Measurements from ENCODE around the gene H2BK1. TPM values are rescaled to one million over a fixed set of nuclear protein-coding genes. Genes with fewer than 3 reads are reported as not detected.

H2BK1 gene
- polyA plus RNA-seq (2013, experiment 1 of 2), result not detected
- not detected for polyA plus RNA-seq (2013, experiment 2 of 2)

- no peak within 1 kb of the TSS for H3K27ac ChIP-seq (ENCODE audit: low read depth, low read length)
- H2BK120ac ChIP-seq (ENCODE audit: low read depth, low read length), result no peak within 1 kb of the TSS
- H3K79me1 ChIP-seq (ENCODE audit: low read length), result no peaks in the 10 kb centered on the region
- H3K4me2 ChIP-seq (ENCODE audit: low read length), result no peak within 1 kb of the TSS
- H3K4ac ChIP-seq (ENCODE audit: low read depth, low read length), result no peak within 1 kb of the TSS
- H4K5ac ChIP-seq (ENCODE audit: low read length), result no peak within 1 kb of the TSS
- no peak within 1 kb of the TSS for H4K8ac ChIP-seq (ENCODE audit: low read depth, low read length)
- WGBS (ENCODE audit: extremely low coverage, insufficient coverage, low lambda C conversion rate), result no CpG with 5 or more reads among the region's 17 CpGs
- no peak within 1 kb of the TSS for H2BK15ac ChIP-seq (replicated peaks; ENCODE audit: low read depth)
- DNase-seq, result peak; percentile 36
- no peak within 1 kb of the TSS for H3K18ac ChIP-seq (ENCODE audit: low read length)
- no peak within 1 kb of the TSS for H2AK5ac ChIP-seq (ENCODE audit: low read length)
- no peak within 1 kb of the TSS for H3K56ac ChIP-seq (ENCODE audit: low read length)
- no peak within 1 kb of the TSS for H2BK5ac ChIP-seq (ENCODE audit: low read length)
- peaks cover 10% of the 10 kb centered on the region for H3K36me3 ChIP-seq (ENCODE audit: control insufficient read depth, insufficient read depth, low read length)
- no peaks in the 10 kb centered on the region for H3K79me2 ChIP-seq (ENCODE audit: control insufficient read depth, insufficient read depth, low read length)
- no peak within 1 kb of the TSS for H3K9ac ChIP-seq (ENCODE audit: low read length)
- no peak within 1 kb of the TSS for H3K4me3 ChIP-seq (ENCODE audit: low read length)
- no peak within 1 kb of the TSS for H3K23ac ChIP-seq (ENCODE audit: low read length)
- H3K27me3 ChIP-seq (ENCODE audit: insufficient read depth, low read length, poor library complexity), result no peaks in the 10 kb centered on the region
- peaks cover 2% of the 10 kb centered on the region for H3K4me1 ChIP-seq (ENCODE audit: control insufficient read depth, low read depth, low read length)
Measured at GRCh38 chr7:151210087-151210854, at the start of gene H2BK1. TSS of gene H2BK1 (minus strand) at chr7:151210488. CDS start at chr7:151210318, 170 bp downstream.

- no peak overlapping the region for H3K4ac ChIP-seq (ENCODE audit: low read depth, low read length)
- H3K56ac ChIP-seq (ENCODE audit: low read length), result no peak overlapping the region
- no peak overlapping the region for H4K8ac ChIP-seq (ENCODE audit: low read depth, low read length)
- no peak overlapping the region for H4K5ac ChIP-seq (ENCODE audit: low read length)
- H3K36me3 ChIP-seq (ENCODE audit: control insufficient read depth, insufficient read depth, low read length), result no peaks in the 10 kb centered on the region
- H3K23ac ChIP-seq (ENCODE audit: low read length), result no peak overlapping the region
- no peaks in the 10 kb centered on the region for H3K27me3 ChIP-seq (ENCODE audit: insufficient read depth, low read length, poor library complexity)
- H3K9ac ChIP-seq (ENCODE audit: low read length), result no peak overlapping the region
- no peak overlapping the region for H3K4me3 ChIP-seq (ENCODE audit: low read length)
- no peak overlapping the region for H3K4me2 ChIP-seq (ENCODE audit: low read length)
- no peak overlapping the region for H3K18ac ChIP-seq (ENCODE audit: low read length)
- H3K4me1 ChIP-seq (ENCODE audit: control insufficient read depth, low read depth, low read length), result peaks cover 2% of the 10 kb centered on the region
- no peaks in the 10 kb centered on the region for H3K79me1 ChIP-seq (ENCODE audit: low read length)
- no CpG with 5 or more reads among the region's 7 CpGs for WGBS (ENCODE audit: extremely low coverage, insufficient coverage, low lambda C conversion rate)
- no peak overlapping the region for H2BK5ac ChIP-seq (ENCODE audit: low read length)
- H2AK5ac ChIP-seq (ENCODE audit: low read length), result no peak overlapping the region
- H2BK15ac ChIP-seq (replicated peaks; ENCODE audit: low read depth), result no peak overlapping the region
- H3K27ac ChIP-seq (ENCODE audit: low read depth, low read length), result no peak overlapping the region
- H2BK120ac ChIP-seq (ENCODE audit: low read depth, low read length), result no peak overlapping the region
- no peaks in the 10 kb centered on the region for H3K79me2 ChIP-seq (ENCODE audit: control insufficient read depth, insufficient read depth, low read length)
- DNase-seq, result no peak
Measured at GRCh38 chr7:151257990-151258389, 47.7 kb upstream of the H2BK1 start.

GRCh38 chr7:151256410-151257045 lies 46.2 kb upstream of the H2BK1 start:
- Histone ChIP-seq H2BK15ac (replicated peaks; ENCODE audit: low read depth) (no peak overlapping the region), H3K36me3 (ENCODE audit: control insufficient read depth, insufficient read depth, low read length) (no peaks in the 10 kb centered on the region)
- no CpG with 5 or more reads among the region's 16 CpGs for WGBS (ENCODE audit: extremely low coverage, insufficient coverage, low lambda C conversion rate)

GRCh38 chr7:151255390-151255789 lies 45.1 kb upstream of the H2BK1 start:
- no peak overlapping the region for H3K27ac ChIP-seq (ENCODE audit: low read depth, low read length)
- H2BK120ac ChIP-seq (ENCODE audit: low read depth, low read length), result no peak overlapping the region
- H2BK15ac ChIP-seq (replicated peaks; ENCODE audit: low read depth), result no peak overlapping the region
- no peaks in the 10 kb centered on the region for H3K79me2 ChIP-seq (ENCODE audit: control insufficient read depth, insufficient read depth, low read length)
- peaks cover 11% of the 10 kb centered on the region for H3K4me1 ChIP-seq (ENCODE audit: control insufficient read depth, low read depth, low read length)
- H2AK5ac ChIP-seq (ENCODE audit: low read length), result no peak overlapping the region
- H4K5ac ChIP-seq (ENCODE audit: low read length), result no peak overlapping the region
- H3K18ac ChIP-seq (ENCODE audit: low read length), result no peak overlapping the region
- no peak overlapping the region for H3K9ac ChIP-seq (ENCODE audit: low read length)
- H3K4me3 ChIP-seq (ENCODE audit: low read length), result no peak overlapping the region
- WGBS (ENCODE audit: extremely low coverage, insufficient coverage, low lambda C conversion rate), result no CpG with 5 or more reads among the region's 7 CpGs
- H3K56ac ChIP-seq (ENCODE audit: low read length), result no peak overlapping the region
- H3K4ac ChIP-seq (ENCODE audit: low read depth, low read length), result no peak overlapping the region
- no peak overlapping the region for H3K23ac ChIP-seq (ENCODE audit: low read length)
- no peak overlapping the region for H4K8ac ChIP-seq (ENCODE audit: low read depth, low read length)
- H3K4me2 ChIP-seq (ENCODE audit: low read length), result no peak overlapping the region
- no peak overlapping the region for H2BK5ac ChIP-seq (ENCODE audit: low read length)
- no peaks in the 10 kb centered on the region for H3K27me3 ChIP-seq (ENCODE audit: insufficient read depth, low read length, poor library complexity)
- DNase-seq, result no peak
- no peaks in the 10 kb centered on the region for H3K79me1 ChIP-seq (ENCODE audit: low read length)
- H3K36me3 ChIP-seq (ENCODE audit: control insufficient read depth, insufficient read depth, low read length), result no peaks in the 10 kb centered on the region

More at GRCh38 chr7:151256410-151257045, 46.2 kb upstream of the H2BK1 start:
- H3K23ac ChIP-seq (ENCODE audit: low read length), result no peak overlapping the region
- H2BK120ac ChIP-seq (ENCODE audit: low read depth, low read length), result no peak overlapping the region
- H3K27ac ChIP-seq (ENCODE audit: low read depth, low read length), result no peak overlapping the region
- H3K9ac ChIP-seq (ENCODE audit: low read length), result no peak overlapping the region
- no peak overlapping the region for H3K4ac ChIP-seq (ENCODE audit: low read depth, low read length)
- H4K5ac ChIP-seq (ENCODE audit: low read length), result no peak overlapping the region
- H3K56ac ChIP-seq (ENCODE audit: low read length), result no peak overlapping the region
- H3K4me1 ChIP-seq (ENCODE audit: control insufficient read depth, low read depth, low read length), result peaks cover 6% of the 10 kb centered on the region
- no peak overlapping the region for H4K8ac ChIP-seq (ENCODE audit: low read depth, low read length)
- no peak for DNase-seq
- H3K79me2 ChIP-seq (ENCODE audit: control insufficient read depth, insufficient read depth, low read length), result no peaks in the 10 kb centered on the region
- H2BK5ac ChIP-seq (ENCODE audit: low read length), result no peak overlapping the region
- H3K79me1 ChIP-seq (ENCODE audit: low read length), result no peaks in the 10 kb centered on the region
- H3K18ac ChIP-seq (ENCODE audit: low read length), result no peak overlapping the region
- H3K4me3 ChIP-seq (ENCODE audit: low read length), result no peak overlapping the region
- no peaks in the 10 kb centered on the region for H3K27me3 ChIP-seq (ENCODE audit: insufficient read depth, low read length, poor library complexity)
- H2AK5ac ChIP-seq (ENCODE audit: low read length), result no peak overlapping the region
- H3K4me2 ChIP-seq (ENCODE audit: low read length), result no peak overlapping the region

GRCh38 chr7:151254851-151255250 lies 44.6 kb upstream of the H2BK1 start:
- Histone ChIP-seq H2BK15ac (replicated peaks; ENCODE audit: low read depth) (no peak overlapping the region), H3K56ac (ENCODE audit: low read length) (no peak overlapping the region), H3K36me3 (ENCODE audit: control insufficient read depth, insufficient read depth, low read length) (no peaks in the 10 kb centered on the region), H3K27ac (ENCODE audit: low read depth, low read length) (no peak overlapping the region), H2BK120ac (ENCODE audit: low read depth, low read length) (no peak overlapping the region), H3K4me2 (ENCODE audit: low read length) (no peak overlapping the region), H3K4ac (ENCODE audit: low read depth, low read length) (no peak overlapping the region), H3K4me3 (ENCODE audit: low read length) (no peak overlapping the region), H2AK5ac (ENCODE audit: low read length) (no peak overlapping the region), H3K18ac (ENCODE audit: low read length) (no peak overlapping the region), H3K27me3 (ENCODE audit: insufficient read depth, low read length, poor library complexity) (no peaks in the 10 kb centered on the region), H3K9ac (ENCODE audit: low read length) (no peak overlapping the region), H3K79me1 (ENCODE audit: low read length) (no peaks in the 10 kb centered on the region), H2BK5ac (ENCODE audit: low read length) (no peak overlapping the region), H4K5ac (ENCODE audit: low read length) (no peak overlapping the region), H3K4me1 (ENCODE audit: control insufficient read depth, low read depth, low read length) (peaks cover 16% of the 10 kb centered on the region), H3K79me2 (ENCODE audit: control insufficient read depth, insufficient read depth, low read length) (no peaks in the 10 kb centered on the region), H4K8ac (ENCODE audit: low read depth, low read length) (no peak overlapping the region), H3K23ac (ENCODE audit: low read length) (no peak overlapping the region)
- no peak for DNase-seq
- no CpG with 5 or more reads among the region's 11 CpGs for WGBS (ENCODE audit: extremely low coverage, insufficient coverage, low lambda C conversion rate)
